GM21390 (cell line): Measurements from ENCODE around the gene BMP8A.
"Not testable (repeated sequence)": the region's sequence is repeated elsewhere in the genome, so short reads cannot be mapped to it uniquely, and the experiment has no call there.

Experiments
- ATAC-seq: cut with Tn5 transposase; IDR thresholded peaks from one replicate; pipeline ENCODE4 v1.9.1; 2021; ENCODE audit not compliant: unreplicated experiment

BMP8A gene, protein sequence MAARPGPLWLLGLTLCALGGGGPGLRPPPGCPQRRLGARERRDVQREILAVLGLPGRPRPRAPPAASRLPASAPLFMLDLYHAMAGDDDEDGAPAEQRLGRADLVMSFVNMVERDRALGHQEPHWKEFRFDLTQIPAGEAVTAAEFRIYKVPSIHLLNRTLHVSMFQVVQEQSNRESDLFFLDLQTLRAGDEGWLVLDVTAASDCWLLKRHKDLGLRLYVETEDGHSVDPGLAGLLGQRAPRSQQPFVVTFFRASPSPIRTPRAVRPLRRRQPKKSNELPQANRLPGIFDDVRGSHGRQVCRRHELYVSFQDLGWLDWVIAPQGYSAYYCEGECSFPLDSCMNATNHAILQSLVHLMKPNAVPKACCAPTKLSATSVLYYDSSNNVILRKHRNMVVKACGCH

DNA sequence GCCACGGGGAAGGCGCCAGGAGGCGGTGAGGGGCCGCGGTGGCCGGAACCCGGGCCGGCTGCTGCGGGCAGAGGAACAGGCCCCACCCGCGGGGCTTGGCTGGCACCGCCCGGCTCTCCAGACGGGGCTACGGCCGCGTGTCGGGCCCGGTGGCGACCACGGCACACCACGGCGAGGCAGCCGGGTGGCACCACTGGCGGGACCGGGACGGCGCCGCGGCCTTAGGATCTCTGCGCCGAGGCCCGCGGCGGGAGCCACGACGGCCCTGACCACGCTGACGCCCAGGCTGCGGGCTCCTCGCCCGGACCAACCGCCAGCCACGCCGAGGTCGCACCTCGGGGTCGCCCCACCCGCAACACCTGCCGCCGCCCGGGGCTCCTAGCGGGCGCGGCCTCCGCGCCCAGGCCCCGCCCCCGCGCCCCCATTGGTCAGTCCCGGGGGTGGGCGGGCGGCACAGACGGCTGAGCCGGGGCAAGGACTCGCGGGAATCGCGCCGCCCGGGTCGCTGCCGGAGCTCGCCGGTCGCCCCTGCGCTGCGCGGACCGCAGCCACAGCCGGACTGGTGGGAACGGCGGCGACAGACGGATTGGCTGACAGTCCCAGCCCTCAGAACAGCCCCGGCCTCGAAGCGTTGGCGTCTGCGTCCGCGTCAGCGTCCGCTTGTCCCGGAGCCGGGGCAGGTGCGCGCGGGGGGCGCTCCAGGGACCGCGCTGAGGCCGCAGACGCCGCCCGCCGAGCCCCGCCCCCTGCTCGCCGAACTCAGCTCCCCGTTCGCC, at the start of gene BMP8A:
Gene BMP8A, plus strand, starts transcription at position 491 of the 776 bp plus-strand sequence. CDS start 356 bp downstream, outside the sequence.
- ATAC-seq: peak; percentile 80

DNA sequence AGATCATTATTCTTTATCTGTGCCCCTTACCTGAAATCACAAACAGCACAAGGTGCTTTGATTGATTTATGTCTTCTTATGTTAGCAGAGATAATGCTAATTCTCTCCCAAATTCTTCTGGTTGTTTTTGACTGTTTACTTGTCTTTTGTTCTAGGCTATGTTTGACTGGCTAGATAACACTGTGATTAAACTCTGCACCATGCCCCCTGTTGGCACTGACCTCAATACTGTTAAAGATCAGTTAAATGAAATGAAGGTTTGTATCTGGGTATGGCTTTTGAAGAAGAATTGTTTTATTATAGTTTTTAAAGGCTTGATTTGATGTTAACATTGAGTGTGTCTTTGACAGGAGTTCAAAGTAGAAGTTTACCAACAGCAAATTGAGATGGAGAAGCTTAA, 49.6 kb upstream of the BMP8A start:
- no peak for ATAC-seq

DNA sequence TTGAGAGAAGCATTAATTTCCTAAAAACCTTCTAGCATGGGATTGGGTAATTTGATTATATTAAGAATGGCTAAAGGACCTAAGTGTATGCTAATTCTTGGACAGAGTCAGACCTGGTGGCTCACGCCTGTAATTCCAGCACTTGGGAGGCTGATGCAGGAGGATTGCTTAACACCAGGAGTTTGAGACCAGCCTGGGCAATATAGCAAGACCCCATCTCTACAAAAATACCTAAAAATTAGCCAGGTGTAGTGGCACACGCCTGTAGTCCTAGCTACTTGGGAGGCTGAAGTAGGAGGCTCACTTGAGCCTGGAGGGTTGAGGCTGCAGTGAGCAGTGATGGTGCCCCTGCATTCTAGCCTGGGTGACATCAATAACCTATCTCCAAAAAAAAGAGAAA, 45.9 kb upstream of the BMP8A start:
- no peak for ATAC-seq

DNA sequence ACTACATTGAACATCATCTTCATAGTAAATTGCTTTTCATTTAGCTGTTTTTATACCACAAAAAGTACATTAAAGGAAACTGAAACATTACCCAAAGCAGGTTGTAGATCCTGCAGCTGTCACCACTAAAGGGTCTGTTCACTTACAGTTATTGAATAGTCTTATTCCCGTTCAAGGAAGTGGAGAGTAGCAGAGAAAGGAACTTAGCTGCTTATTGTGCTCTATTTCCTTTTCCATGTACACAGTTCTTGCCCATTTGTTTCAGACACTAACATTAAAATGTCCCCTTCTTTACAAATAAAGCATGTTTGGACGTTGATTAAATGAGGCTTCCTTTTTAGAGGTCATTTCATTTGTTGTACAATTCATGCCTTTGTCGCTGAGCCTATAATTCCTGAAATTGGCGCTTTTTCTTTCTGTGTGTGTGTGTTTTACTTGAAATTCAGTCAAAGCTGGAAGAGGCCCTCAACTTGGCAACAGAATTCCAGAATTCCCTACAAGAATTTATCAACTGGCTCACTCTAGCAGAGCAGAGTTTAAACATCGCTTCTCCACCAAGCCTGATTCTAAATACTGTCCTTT, 44.4 kb upstream of the BMP8A start:
- ATAC-seq: no peak

DNA sequence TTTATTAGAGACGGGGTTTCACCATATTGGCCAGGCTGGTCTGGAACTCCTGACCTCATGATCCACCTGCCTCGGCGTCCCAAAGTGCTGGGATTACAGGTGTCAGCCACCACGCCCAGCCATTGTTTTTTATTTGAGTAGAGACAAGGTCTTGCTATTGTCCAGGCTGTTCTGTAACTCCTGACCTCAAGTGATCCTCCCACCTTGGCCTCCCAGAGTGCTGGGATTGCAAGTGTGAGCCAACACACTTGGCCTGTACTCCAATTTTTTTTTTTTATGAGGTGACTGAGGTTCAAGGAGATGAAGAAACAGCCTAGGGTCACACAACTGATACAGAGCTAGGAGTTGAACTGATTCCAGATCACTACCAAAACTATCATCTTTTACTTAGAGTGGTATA, 41.4 kb upstream of the BMP8A start:
- not testable (repeated sequence) for ATAC-seq

DNA sequence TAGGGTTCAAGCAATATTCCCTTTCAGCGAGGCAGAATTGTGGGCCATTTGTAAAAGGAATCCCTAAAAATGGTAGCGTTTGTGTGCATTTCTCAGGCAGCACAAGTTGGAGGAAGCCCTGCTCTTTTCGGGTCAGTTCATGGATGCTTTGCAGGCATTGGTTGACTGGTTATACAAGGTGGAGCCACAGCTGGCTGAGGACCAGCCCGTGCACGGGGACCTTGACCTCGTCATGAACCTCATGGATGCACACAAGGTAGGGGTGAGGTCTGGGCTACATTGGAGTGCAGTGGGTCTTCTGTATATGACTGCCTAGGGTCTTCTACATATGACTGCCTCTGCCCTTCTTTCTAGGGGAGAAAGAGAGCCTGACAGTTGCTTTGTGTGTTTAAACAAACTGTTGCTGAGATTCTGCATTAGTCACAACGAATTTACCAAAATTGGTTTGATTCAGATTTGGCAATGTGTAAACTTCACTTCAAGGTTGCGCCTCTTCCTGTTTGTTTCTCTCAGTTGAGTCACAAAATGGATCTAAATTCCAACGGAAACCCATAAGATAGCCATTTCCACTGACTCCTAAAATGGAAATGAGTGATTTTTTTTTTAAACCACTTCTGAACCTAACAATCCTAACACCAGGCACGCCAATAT, 40.4 kb upstream of the BMP8A start:
- ATAC-seq: no peak

DNA sequence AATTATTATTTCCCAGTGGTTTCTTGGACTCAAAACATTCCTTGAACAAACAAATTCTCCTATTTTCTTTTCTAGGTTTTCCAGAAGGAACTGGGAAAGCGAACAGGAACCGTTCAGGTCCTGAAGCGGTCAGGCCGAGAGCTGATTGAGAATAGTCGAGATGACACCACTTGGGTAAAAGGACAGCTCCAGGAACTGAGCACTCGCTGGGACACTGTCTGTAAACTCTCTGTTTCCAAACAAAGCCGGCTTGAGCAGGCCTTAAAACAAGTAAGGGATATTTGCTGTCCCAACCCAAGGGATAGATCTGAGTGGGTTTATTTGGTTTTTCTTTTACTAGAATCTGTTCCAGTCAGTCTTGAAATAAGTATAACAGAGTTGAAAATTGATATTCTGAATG, 39.4 kb upstream of the BMP8A start:
- ATAC-seq: no peak

DNA sequence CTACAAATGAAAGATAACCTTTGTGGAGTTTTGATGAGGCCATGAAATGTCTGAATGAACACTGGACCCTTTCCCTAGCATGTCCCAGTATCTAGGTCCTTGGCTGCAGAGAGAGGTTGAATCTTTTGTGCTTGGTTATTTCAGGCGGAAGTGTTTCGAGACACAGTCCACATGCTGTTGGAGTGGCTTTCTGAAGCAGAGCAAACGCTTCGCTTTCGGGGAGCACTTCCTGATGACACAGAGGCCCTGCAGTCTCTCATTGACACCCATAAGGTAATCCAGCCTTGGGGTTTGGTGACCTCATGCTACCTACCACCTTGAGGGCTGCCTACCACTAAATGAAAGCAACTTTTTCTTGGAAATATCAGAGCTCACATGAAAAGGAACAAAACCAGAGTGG, 38.9 kb upstream of the BMP8A start:
- no peak for ATAC-seq

DNA sequence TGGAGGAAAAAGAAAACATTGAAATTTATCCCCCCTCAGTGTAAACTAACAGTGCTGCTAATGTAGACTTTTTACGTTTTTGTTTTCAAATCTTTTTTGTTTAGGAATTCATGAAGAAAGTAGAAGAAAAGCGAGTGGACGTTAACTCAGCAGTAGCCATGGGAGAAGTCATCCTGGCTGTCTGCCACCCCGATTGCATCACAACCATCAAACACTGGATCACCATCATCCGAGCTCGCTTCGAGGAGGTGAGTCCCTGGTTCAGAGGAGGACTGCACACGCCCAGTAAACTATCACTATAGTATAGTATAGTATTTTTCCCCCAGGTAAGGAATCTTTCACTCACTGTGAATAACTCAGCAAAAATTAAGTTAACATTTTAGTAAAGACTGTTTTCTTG, 37.8 kb upstream of the BMP8A start:
- no peak for ATAC-seq

DNA sequence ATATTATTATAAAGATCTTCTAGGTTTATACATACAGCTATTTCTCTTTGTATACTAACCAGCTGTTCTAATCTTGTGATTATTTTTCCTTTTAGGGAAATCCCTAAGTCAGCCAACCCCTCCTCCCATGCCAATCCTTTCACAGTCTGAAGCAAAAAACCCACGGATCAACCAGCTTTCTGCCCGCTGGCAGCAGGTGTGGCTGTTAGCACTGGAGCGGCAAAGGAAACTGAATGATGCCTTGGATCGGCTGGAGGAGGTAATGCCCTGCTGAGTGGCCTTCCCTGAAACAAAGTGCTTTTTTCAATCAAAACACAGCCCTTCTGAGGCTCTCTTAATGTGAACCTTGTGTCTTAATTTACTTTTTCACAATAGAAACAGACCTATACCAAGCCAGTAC, 32.4 kb upstream of the BMP8A start:
- ATAC-seq: no peak

DNA sequence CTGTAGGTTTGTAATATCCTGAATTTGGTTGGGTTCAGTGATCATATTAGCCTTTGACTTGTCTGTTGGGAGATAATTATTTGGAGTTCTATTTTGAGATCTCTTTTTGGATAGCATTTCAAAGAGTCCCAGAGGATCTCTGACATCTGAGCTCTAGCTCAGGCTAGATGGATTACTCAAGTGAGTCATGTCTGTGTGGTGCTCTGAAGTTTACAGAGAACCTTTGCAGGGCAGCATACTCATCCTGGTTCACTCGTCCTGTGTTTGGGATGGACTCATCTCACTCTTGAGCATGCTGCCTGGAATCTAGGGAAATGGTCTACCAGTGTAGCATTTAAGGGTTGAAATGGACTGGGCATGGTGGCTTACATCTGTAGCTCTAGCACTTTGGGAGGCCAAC, 29.4 kb upstream of the BMP8A start:
- no peak for ATAC-seq

DNA sequence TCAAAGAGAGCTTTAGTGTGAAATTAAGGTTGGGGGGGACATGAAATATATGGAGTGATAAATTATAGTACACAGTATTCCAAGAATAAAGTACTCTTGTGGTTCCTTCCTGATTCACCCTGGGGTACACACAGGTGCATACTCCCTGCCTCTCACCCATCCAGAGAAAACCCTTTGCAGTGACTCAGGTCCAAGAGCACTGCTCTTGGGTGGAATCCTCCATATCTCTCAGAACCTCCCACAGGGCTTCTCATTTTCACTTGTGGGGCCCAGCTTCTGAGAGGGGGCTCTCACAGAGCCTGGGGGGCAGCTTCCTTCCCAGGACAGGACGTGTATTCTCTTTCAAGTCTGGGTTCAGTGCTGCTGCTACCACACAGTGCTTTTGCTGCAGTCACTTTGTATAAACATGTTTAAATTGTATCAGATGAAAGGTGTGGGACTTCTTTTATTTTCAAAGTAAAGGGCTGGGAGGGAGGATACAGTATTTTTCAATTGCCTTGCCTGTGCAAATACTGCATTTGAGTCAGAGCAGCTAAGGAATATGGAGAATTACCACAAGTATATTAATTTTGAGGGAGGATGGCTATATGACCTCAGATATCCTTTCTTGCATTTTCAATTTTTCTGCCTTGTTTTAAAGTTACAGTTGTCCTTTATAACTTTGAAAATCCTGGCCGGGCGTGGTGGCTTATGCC, 24.9 kb upstream of the BMP8A start:
- no peak for ATAC-seq

DNA sequence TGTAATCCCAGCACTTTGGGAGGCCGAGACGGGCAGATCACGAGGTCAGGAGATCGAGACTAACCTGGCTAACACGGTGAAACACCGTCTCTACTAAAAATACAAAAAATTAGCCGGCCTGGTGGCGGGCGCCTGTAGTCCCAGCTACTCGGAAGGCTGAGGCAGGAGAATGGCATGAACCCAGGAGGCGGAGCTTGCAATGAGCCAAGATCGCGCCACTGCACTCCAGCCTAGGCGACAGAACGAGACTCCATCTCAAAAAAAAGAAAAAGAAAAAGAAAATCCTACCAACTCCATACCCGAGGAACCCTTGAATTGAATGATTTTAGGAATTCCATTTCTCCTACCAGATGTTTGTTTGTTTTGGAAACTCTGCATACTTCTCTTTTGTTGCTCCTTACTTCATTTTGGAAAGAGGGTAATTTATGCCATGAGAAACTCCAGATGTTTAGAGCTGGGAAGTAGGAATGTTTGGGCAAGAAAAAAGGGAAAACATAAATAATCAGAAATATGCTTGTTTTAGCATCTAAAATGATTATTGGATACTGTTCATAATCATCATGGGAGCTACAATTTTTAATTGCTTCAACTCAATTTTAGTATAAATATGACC, 24.2 kb upstream of the BMP8A start:
- not testable (repeated sequence) for ATAC-seq

DNA sequence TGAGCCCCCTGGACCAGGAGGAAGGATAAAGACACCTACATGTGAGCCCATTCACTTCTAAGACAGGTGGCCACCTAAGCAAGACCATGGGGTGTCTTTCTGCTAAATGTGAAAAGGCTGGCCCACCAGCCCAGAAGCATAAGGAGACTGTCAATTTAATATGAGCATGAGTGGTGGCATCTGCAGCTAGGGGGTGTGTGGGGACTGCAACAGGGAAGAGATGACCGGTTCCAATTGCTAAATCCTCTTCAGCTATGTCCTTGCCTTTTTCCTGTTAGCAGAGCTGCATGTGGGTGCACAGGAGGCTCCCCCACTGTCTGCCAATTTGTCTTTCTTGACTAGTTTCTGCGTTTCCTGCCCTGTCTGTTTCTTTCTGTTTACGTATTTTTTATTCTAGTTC, 22.3 kb upstream of the BMP8A start:
- no peak for ATAC-seq

DNA sequence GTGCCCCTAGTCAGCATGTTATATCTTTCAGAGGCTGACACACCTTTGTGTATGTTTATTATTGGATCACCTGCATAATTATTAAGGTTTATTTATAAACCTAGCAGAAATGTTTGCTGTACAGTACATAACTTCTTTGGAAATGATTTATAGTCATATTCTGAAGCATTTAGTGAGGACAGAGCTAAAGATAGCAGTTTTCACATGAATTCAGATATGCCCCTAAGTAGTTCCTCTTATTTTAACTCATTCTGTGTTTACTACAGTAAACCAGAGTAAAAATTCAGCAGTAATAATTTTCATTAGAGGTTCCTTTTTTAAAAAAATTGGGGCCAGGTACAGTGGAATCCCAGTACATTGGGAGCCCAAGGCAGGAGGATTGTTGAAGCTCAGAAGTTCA, 21.4 kb upstream of the BMP8A start:
- no peak for ATAC-seq

DNA sequence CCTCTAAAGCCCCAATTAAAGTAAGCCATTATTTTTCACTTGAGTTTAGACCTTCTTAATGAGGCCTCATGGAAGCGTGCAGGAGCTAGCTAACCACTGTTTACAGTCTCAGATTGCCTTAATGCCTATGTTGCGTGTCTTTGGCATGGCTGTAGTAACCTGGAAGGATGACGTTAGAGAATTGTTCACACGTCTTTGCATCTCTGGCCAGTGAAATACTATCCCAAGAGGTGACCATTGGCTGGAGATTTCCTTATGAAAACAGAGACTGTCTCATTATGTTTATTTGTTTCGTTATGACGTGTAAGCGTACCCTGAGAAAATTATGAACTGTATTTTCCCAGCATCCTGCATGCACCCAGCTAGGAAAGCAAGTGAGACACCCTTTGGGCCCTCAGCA, 18.6 kb upstream of the BMP8A start:
- no peak for ATAC-seq

DNA sequence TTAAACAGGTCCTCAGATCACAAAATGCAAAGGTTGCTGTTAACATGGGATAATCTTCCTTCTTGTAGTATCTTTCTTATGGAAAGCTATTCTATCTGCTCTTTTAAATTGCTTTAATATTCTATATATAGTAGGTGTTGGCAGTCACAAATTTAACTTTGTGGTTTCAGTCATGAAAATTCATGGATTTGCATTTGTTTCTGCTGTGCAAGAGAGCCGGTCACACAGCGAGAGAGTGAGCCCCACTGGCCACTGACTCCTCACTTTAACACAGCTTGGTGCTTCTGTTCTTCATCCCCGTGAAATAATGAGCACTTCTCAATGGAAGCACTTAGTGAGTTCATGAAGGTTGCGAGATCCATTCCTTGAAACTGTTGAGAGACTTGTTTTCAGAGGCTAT, 18.1 kb upstream of the BMP8A start:
- ATAC-seq: no peak

DNA sequence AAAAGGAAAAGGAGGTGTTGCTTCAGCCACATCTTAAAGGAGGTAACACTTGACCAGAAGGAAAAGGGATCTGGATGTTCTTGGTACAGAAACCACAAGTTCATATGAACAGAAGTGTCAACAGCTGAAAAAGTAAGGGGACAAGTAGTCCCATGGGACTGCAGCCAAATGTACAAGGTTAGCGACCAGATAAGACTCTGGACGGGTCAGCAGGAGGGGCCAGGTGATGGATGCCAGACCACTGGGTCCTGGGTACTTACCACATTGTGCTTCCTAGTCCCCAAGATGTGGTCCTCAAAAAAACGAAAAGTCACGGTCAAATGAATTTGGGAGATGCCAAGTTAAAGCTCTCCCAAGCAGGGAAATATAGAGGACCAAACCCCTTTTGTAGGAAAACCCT, 16.6 kb upstream of the BMP8A start:
- no peak for ATAC-seq

DNA sequence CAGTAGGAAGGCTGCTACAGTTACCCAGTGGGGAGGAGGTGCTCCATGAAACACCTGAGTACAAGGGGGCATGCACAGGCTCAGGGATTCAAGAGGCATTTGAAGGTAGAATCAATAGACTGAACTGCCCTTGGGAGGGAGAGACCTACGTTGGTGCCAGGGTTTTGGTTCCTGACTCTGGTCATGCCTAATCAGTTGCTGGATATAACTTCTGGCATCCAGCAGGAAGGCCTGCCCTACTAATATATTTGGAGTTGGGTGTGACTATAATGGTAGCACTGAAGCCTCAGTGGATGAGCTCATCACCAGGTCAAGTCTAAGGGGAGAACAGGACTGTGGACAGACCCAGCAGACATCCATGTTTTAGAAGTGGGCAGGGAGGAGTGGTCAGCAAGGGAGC, 15.9 kb upstream of the BMP8A start:
- not testable (repeated sequence) for ATAC-seq

DNA sequence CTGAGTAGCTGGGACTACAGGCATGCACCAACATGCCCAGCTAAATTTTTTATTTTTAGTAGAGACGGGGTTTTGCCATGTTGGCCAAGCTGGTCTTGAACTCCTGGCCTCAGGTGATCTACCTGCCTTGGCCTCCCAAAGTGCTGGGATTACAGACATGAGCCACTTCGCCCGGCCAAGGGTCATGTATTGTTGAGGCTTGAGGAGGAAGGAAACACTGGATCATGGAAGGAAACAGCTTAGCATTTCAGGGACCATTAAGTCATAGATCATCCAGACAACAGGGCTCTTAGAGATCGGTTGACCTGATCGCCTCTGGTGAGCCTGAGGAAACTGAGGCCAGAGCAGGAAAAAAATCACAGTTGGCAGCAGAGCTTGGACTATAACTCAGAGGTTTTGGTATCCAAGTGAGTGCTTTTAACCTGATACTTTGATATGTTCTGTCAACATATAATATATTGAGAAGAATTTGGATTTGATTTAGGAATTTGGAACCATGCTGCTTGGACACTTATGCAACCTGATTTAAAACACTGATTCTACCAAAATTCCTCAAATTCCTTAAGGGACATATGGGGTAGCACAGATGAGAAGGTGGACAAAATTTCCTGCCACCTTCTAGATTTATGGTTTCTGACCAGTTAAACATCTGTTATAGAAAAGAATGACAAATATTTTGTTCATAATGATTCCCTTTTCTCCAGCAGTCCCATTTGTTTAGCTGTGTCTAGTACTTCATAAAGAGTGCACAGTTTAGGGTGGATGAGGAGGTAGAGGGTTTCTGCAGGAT, 13.1 kb upstream of the BMP8A start:
- ATAC-seq: no peak
